Measurements from ENCODE around the gene DHPS. TPM values are rescaled to one million over a fixed set of nuclear protein-coding genes. Genes with fewer than 3 reads are reported as not detected.
"Not testable (repeated sequence)": the region's sequence is repeated elsewhere in the genome, so short reads cannot be mapped to it uniquely, and the experiment has no call there.

The DHPS gene
- 83.1 and 86.4 TPM in 2 replicates for total RNA-seq (2014; rRNA removed; shearing (Covaris generic))

- peaks cover 16% of the 10 kb centered on the region for H3K36me3 ChIP-seq (replicated peaks; ENCODE audit: control insufficient read depth, insufficient read depth, low read length)
- H3K27me3 ChIP-seq (ENCODE audit: control insufficient read depth, insufficient read depth, low read length), result no peaks in the 10 kb centered on the region
- H3K4me3 ChIP-seq (ENCODE audit: insufficient read depth, low read depth, low read length), result peak within 1 kb of the TSS; percentile 100
- DNase-seq, result peak; percentile 96
Observed at GRCh38 chr19:12681074-12681987, at the start of gene DHPS. TSS of gene DHPS (minus strand) at chr19:12681880. CDS start at chr19:12681766, 114 bp downstream.

- DNase-seq, result no peak
- H3K36me3 ChIP-seq (replicated peaks; ENCODE audit: control insufficient read depth, insufficient read depth, low read length), result peaks cover 17% of the 10 kb centered on the region
Observed at GRCh38 chr19:12731337-12731736, 49.7 kb upstream of the DHPS start.

GRCh38 chr19:12730064-12730463 lies 48.4 kb upstream of the DHPS start:
- DNase-seq, result no peak
- peaks cover 17% of the 10 kb centered on the region for H3K36me3 ChIP-seq (replicated peaks; ENCODE audit: control insufficient read depth, insufficient read depth, low read length)
- no peaks in the 10 kb centered on the region for H3K27me3 ChIP-seq (ENCODE audit: control insufficient read depth, insufficient read depth, low read length)
- no peak overlapping the region for H3K4me3 ChIP-seq (ENCODE audit: insufficient read depth, low read depth, low read length)

More at GRCh38 chr19:12731337-12731736, 49.7 kb upstream of the DHPS start:
- no peaks in the 10 kb centered on the region for H3K27me3 ChIP-seq (ENCODE audit: control insufficient read depth, insufficient read depth, low read length)
- H3K4me3 ChIP-seq (ENCODE audit: insufficient read depth, low read depth, low read length), result no peak overlapping the region

DNA sequence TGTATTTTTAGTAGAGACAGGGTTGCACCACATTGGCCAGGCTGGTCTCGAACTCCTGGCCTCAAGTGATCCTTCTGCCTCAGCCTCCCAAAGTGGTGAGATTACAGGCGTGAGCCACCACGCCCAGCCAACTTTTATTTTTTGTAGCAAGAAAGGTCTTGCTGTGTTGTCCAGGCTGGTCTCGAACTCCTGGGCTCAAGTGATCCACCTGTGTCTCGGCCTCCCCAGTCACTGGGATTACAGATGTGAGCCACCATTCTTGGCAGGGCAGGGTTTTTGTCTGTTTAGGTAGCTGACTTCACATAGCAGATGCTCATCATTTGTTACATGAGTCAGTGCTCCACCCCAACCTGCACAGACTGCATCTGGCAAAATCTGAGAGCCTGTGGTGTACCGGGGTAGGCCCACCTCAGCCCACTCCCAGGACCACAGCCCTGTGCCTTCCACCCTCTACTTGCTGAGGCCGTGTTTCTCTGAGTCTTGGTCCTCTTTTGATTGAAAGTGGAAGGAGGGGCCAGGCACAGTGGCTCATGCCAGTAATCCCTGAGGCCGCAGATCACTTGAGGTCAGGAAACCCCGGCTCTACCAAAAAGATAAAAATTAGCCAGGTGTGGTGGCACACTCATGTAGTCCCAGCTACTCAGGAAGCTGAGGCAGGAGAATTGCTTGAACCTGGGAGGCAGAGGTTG lies 46.2 kb upstream of the DHPS start:
- Histone ChIP-seq H3K27me3 (ENCODE audit: control insufficient read depth, insufficient read depth, low read length) (no peaks in the 10 kb centered on the region), H3K4me3 (ENCODE audit: insufficient read depth, low read depth, low read length) (no peak overlapping the region), H3K36me3 (replicated peaks; ENCODE audit: control insufficient read depth, insufficient read depth, low read length) (peaks cover 17% of the 10 kb centered on the region)
- no peak for DNase-seq

GRCh38 chr19:12726988-12727316 lies 45.3 kb upstream of the DHPS start:
- no peak overlapping the region for H3K4me3 ChIP-seq (ENCODE audit: insufficient read depth, low read depth, low read length)
- DNase-seq, result peak; percentile 54
- H3K27me3 ChIP-seq (ENCODE audit: control insufficient read depth, insufficient read depth, low read length), result no peaks in the 10 kb centered on the region
- peaks cover 14% of the 10 kb centered on the region for H3K36me3 ChIP-seq (replicated peaks; ENCODE audit: control insufficient read depth, insufficient read depth, low read length)

GRCh38 chr19:12725612-12726011 lies 43.9 kb upstream of the DHPS start:
- not testable (repeated sequence) for DNase-seq; H3K27me3 ChIP-seq (ENCODE audit: control insufficient read depth, insufficient read depth, low read length); H3K4me3 ChIP-seq (ENCODE audit: insufficient read depth, low read depth, low read length); H3K36me3 ChIP-seq (replicated peaks; ENCODE audit: control insufficient read depth, insufficient read depth, low read length)

DNA sequence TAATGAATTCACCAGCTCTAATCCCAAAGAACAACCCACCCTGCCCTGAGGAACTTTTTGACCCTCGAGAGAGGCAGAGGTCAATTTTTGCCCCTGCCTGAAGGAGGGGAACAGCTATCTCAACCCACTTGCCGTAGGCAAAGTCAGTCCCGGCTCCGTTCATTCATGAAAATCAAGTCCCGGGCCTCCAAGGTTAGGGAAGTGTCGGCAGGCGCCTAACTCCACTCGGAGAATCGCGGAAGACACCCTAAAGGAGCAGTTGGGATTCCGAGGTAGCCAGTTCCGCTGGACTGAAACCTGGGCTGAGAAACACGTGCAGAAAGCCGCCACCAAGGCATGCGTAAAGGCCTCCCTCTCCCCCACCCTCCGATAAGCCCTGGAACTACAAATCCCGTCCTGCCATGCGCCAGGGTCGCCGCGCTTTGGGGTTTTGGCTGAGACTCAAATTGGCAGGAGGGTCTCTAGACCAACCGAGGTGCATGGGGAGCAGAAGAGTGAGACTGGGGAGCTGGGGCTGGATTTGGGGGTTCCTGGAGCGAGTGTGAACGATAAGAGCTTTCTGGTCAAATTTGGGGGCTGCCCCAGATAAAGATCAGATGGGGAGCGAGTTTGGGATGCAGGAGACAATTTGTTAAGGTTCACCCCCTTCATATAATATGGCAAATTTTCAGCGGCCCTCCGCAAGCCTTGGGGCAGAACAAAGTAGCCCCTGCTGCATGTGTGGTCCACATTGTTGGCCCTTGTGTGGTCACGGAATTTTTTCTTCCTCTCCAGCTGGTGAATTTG lies 42.2 kb upstream of the DHPS start, which contains the start of gene TNPO2:
Gene TNPO2 (minus strand): TSS at position 292 of the 786 bp plus-strand sequence. CDS start 2,955 bp downstream, outside the sequence.
- Histone ChIP-seq H3K27me3 (ENCODE audit: control insufficient read depth, insufficient read depth, low read length) (no peaks in the 10 kb centered on the region), H3K4me3 (ENCODE audit: insufficient read depth, low read depth, low read length) (peak within 1 kb of the TSS; percentile 49), H3K36me3 (replicated peaks; ENCODE audit: control insufficient read depth, insufficient read depth, low read length) (peaks cover 4% of the 10 kb centered on the region)
- peak; percentile 89 for DNase-seq

- peaks cover 9% of the 10 kb centered on the region for H3K36me3 ChIP-seq (replicated peaks; ENCODE audit: control insufficient read depth, insufficient read depth, low read length)
- peak overlapping the region; percentile 49 for H3K4me3 ChIP-seq (ENCODE audit: insufficient read depth, low read depth, low read length)
- no peaks in the 10 kb centered on the region for H3K27me3 ChIP-seq (ENCODE audit: control insufficient read depth, insufficient read depth, low read length)
- DNase-seq, result no peak
Observed at GRCh38 chr19:12723381-12723640, 41.6 kb upstream of the DHPS start.

DNA sequence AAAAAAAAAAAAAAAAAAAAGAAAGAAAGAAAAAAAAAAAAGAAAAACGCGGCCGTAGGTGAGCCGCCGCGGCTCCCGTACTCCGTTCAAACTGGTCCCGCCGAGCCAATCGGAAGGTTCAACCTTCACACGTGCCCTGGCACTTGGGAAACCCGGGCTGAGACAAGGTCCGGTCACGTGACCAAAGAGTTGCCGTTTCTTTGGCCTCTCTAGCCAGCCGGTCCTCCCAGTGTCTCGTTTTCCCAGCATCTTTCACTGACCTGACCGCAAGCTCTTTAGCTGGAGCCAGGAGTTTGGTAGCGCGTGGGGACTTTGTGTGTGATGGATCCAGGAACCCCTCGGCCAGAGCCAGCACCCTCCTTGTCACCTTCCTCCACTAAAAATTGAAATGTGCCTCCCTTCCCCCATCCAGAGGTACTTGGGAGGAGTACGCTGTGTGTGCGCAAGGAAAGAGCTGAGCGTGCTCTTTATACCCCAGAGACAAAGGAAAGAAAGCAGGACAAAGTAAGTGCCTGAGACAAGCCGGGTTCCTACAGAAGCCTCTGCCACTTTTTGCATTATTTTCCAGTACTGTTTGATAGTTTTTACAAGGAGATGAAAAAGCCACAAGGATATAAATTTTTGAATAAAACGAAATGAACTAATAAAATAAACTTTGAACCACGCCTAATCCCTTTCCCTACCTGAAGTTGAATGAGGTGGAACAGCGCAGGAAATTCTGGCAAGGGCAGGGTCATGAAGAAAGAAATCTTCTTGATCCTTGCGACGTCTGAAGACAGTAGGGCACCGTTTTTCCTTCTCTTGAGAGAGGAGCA lies 41.1 kb upstream of the DHPS start:
- Histone ChIP-seq H3K4me3 (ENCODE audit: insufficient read depth, low read depth, low read length) (peak overlapping the region; percentile 49), H3K36me3 (replicated peaks; ENCODE audit: control insufficient read depth, insufficient read depth, low read length) (peaks cover 9% of the 10 kb centered on the region), H3K27me3 (ENCODE audit: control insufficient read depth, insufficient read depth, low read length) (no peaks in the 10 kb centered on the region)
- peak; percentile 97 for DNase-seq

GRCh38 chr19:12721656-12722565 lies 40.2 kb upstream of the DHPS start:
- Histone ChIP-seq H3K36me3 (replicated peaks; ENCODE audit: control insufficient read depth, insufficient read depth, low read length) (peaks cover 11% of the 10 kb centered on the region), H3K4me3 (ENCODE audit: insufficient read depth, low read depth, low read length) (peak overlapping the region; percentile 49), H3K27me3 (ENCODE audit: control insufficient read depth, insufficient read depth, low read length) (no peaks in the 10 kb centered on the region)
- peak; percentile 96 for DNase-seq

- Histone ChIP-seq H3K27me3 (ENCODE audit: control insufficient read depth, insufficient read depth, low read length) (no peaks in the 10 kb centered on the region), H3K4me3 (ENCODE audit: insufficient read depth, low read depth, low read length) (peak overlapping the region; percentile 49), H3K36me3 (replicated peaks; ENCODE audit: control insufficient read depth, insufficient read depth, low read length) (peaks cover 15% of the 10 kb centered on the region)
- peak; percentile 66 for DNase-seq
Observed at GRCh38 chr19:12720851-12721655, 39.4 kb upstream of the DHPS start.

- no peak for DNase-seq
- peaks cover 18% of the 10 kb centered on the region for H3K36me3 ChIP-seq (replicated peaks; ENCODE audit: control insufficient read depth, insufficient read depth, low read length)
- peak overlapping the region; percentile 49 for H3K4me3 ChIP-seq (ENCODE audit: insufficient read depth, low read depth, low read length)
- no peaks in the 10 kb centered on the region for H3K27me3 ChIP-seq (ENCODE audit: control insufficient read depth, insufficient read depth, low read length)
Observed at GRCh38 chr19:12720296-12720695, 38.6 kb upstream of the DHPS start.
